A549 treated with AZD2906 at 1 μM for 4 hours (cell line): Measurements from ENCODE around the gene POP4. TPM values are rescaled to one million over a fixed set of nuclear protein-coding genes. Genes with fewer than 3 reads are reported as not detected.

Experiments used
- total RNA-seq: library from RNA; stranded (reverse); fragments of 200-300 nt; extraction: Qiagen RNA extraction; gene quantifications from 5 replicates; pipeline ENCODE4 v1.2.3, GENCODE V29; 2022

The POP4 gene, protein sequence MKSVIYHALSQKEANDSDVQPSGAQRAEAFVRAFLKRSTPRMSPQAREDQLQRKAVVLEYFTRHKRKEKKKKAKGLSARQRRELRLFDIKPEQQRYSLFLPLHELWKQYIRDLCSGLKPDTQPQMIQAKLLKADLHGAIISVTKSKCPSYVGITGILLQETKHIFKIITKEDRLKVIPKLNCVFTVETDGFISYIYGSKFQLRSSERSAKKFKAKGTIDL
- total RNA-seq, result 192 to 212 TPM (median 197 TPM) in 5 replicates

DNA sequence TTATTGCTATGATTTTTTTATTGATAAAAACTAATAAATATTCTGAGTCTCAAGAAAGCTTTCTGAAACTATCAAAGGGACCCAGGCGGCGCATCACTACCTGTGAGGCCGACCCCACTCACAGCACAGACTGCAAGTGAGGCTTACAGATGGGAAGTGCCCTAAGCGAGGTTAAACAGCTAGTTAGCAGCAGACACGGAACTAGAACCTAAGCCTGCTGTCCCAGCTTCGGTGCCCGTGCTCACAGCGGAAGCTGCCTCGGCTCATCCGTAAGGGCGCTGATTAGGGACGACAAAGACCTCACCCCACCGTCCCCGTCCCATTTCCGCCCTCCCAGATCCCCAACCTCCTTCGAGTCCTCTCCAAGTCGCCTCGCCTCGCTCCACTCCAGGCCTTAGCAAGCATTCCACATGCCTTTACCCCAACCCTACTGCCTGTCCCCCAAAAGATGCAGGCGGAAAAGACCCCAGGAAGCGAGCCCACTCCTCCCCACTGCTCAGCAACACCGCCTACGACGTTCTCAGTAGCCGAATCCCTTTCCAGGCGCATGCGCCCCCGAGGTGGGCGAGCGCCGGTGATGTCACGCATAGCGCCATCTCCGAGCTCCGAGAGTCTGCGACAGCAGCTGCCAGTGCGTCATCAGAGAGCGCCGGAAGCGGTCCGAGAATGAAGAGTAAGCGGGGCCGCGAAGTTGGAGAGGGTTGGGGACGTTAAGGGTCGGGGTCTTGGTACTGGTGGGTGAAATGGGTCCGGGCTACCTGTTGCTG is at the start of gene POP4:
Gene POP4 (plus strand): TSS at position 631 of the 767 bp plus-strand sequence. CDS start 36 bp downstream, at position 667.

DNA sequence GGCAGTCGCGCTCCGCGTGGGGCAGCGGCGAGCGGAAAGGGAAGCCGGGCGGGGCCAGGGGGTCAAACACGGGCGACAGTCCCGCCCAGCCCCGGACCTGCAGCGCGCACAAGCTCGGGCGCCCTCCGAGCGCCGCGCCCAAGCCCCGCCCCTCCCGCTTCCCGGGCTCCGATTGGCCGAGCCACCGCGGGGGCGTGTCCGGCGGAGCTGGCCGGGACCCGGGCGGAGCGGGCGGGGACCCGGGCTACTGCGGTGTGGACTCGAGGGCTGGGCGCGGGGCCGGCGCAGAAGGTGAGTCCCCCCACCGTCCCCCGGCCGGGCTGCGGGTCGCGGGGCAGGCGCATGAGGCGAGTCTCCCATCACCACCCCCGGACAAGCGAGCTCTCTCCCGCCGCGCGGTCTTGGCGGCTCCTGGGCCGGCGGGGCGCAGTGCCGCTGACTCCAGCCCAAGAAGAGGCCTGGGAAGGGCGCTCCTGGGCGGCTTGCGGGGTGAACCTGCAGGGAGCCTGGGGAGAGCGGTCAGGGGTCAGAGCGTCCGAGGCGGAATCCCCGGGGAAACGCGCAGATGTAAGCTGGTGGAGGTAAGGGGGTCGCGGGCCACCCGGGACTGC is 59.2 kb downstream of the POP4 start, which contains the start of gene PLEKHF1:
Gene PLEKHF1 (plus strand): TSS at position 247 of the 611 bp plus-strand sequence. CDS start 8,379 bp downstream, outside the sequence.

Other genes with a start within 250 kb of the POP4 start
- gene VSTM2B, start 80.3 kb upstream of the POP4 start, total RNA-seq, result not detected in 5 replicates
- gene PLEKHF1, start 59.2 kb downstream of the POP4 start, total RNA-seq, result 5.5 to 8.5 TPM (median 7.7 TPM) in 5 replicates
- 41.3 to 52.3 TPM (median 49.8 TPM) in 5 replicates for gene C19orf12, start 109.0 kb downstream of the POP4 start, total RNA-seq
- gene CCNE1, start 205.7 kb downstream of the POP4 start, total RNA-seq, result 22.0 to 25.2 TPM (median 22.6 TPM) in 5 replicates